Measurements from ENCODE around the gene DNAJC16.
"Not testable (repeated sequence)": the region's sequence is repeated elsewhere in the genome, so short reads cannot be mapped to it uniquely, and the experiment has no call there.

DNA sequence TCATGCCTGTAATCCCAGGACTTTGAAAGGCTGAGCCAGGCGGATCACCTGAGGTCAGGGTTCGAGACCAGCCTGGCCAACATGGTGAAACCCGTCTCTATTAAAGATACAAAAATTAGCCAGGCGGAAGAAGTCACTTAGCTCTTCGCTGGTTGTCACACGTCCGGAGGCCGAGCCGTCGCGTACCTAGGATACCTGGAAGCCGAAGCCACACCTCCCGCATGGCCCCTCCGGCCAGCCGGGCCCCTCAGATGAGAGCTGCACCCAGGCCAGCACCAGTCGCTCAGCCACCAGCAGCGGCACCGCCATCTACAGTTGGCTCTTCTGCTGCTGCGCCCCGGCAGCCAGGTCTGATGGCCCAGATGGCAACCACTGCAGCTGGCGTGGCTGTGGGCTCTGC is 77.8 kb downstream of the DNAJC16 start:
- not testable (repeated sequence) for TF ChIP-seq CTCF, POLR2A (IDR thresholded peaks at IDR 0.05)
